ENCODE results near the gene GALNT10. TPM values are rescaled to one million over a fixed set of nuclear protein-coding genes. Genes with fewer than 3 reads are reported as not detected.

Gene GALNT10
- total and polyA plus RNA-seq, 10 of the 15 experiments (the other 5 are each of a cell fraction or from before 2014, with no cell fraction given) = 3.9 to 35.4 (median 15.5) TPM

GRCh38 chr5:154176181-154176580 lies 14.4 kb upstream of the GALNT10 start:
- H3K36me3 ChIP-seq (ENCODE audit: control insufficient read depth in 2 of 2, insufficient read depth in 2 of 2, low read length in 1 of 2) = no peaks in the 10 kb centered on the region
- FAIRE-seq (no peak), DNase-seq (ENCODE audit: low read depth, low spot score) (no peak), ATAC-seq (no peak)
- H3K4me3 ChIP-seq = no peak overlapping the region
- H3K4me2 ChIP-seq (ENCODE audit: control insufficient read depth, insufficient read depth) = no peak overlapping the region
- H4K20me1 ChIP-seq (ENCODE audit: control insufficient read depth, insufficient read depth) = no peaks in the 10 kb centered on the region
- RAD21 ChIA-PET (ENCODE audit: unreplicated experiment) = interaction anchor here (1.2 kb wide), 1 partner anchor 104 kb away, joined by 6 read pairs; no protein-coding TSS in a partner anchor
- H3K9me3 ChIP-seq (replicated peaks; ENCODE audit: control insufficient read depth, insufficient read depth, low read length) = no peaks in the 10 kb centered on the region
- POLR2A ChIA-PET = interaction anchor here (0.7 kb wide), 1 partner anchor 115 kb away, joined by 3 read pairs; no protein-coding TSS in a partner anchor
- CTCF ChIA-PET = interaction anchor here (1.0 to 1.6 kb wide), 4 partner anchors 17 to 202 kb away, joined by 3 to 7 read pairs (median 4); no protein-coding TSS in a partner anchor
- intact Hi-C loops (cut with micrococcal nuclease; ENCODE audit: unreplicated experiment) = no loop called here
- in situ Hi-C loops (cut with MboI) = no loop called here
- no peak overlapping the region for H3K27ac ChIP-seq (ENCODE audit: control insufficient read depth, insufficient read depth)
- BruUV-seq (replicated peaks) = no TSS peak
- SMC1A ChIA-PET (ENCODE audit: uncharacterized antibody, unreplicated experiment) = no interaction called here
- H3K79me2 ChIP-seq (ENCODE audit: control insufficient read depth, insufficient read depth, low read length) = no peaks in the 10 kb centered on the region
- H3K27me3 ChIP-seq (replicated peaks in 1 of 2; ENCODE audit: control insufficient read depth in 2 of 2, insufficient read depth in 2 of 2, low read length in 1 of 2) = no peaks in the 10 kb centered on the region; a peak in 1 of 4 replicates
- no peak overlapping the region for H3K9ac ChIP-seq (ENCODE audit: control insufficient read depth, insufficient read depth, low read length)
- no peaks in the 10 kb centered on the region for H3K4me1 ChIP-seq (ENCODE audit: control insufficient read depth, insufficient read depth, low read length)
- 47% methylated on average over 2 of the region's 2 CpGs for WGBS (ENCODE audit: insufficient coverage, insufficient replicate concordance, low lambda C conversion rate, missing lambda C conversion rate)
- no peak overlapping the region for H2AFZ ChIP-seq (ENCODE audit: control insufficient read depth, low read depth, low read length)
- no peak for TF ChIP-seq CUX1 (IDR thresholded peaks at IDR 0.05; ENCODE audit: insufficient replicate concordance, low read depth, low read length)
- TF ChIP-seq USF1 (IDR thresholded peaks at IDR 0.05; ENCODE audit: borderline replicate concordance, extremely low read length, insufficient read depth, low read depth, low read length) = no peak
- no peak for TF ChIP-seq ASH2L (IDR thresholded peaks at IDR 0.05; ENCODE audit: borderline replicate concordance, low read depth)
- no peak for TF ChIP-seq SIX5 (IDR thresholded peaks at IDR 0.05; ENCODE audit: low read depth, low read length, severe bottlenecking)
- TF ChIP-seq SRF (IDR thresholded peaks at IDR 0.05; ENCODE audit: low read depth in 2 of 2, low read length in 2 of 2) = no peak
- no peak for TF ChIP-seq NFYA (IDR thresholded peaks at IDR 0.05; ENCODE audit: borderline replicate concordance, low read depth, low read length)
- TF ChIP-seq USF2 (IDR thresholded peaks at IDR 0.05; ENCODE audit: borderline replicate concordance, low read depth, low read length) = no peak
- TF ChIP-seq DPF2 (IDR thresholded peaks at IDR 0.05) = no peak
- no peak for TF ChIP-seq BHLHE40 (IDR thresholded peaks at IDR 0.05; ENCODE audit: borderline replicate concordance in 1 of 2, low read depth in 2 of 2, low read length in 1 of 2)
- TF ChIP-seq RELB (IDR thresholded peaks at IDR 0.05; ENCODE audit: low read depth) = no peak
- TF ChIP-seq FOS (IDR thresholded peaks at IDR 0.05; ENCODE audit: borderline replicate concordance, extremely low read depth, insufficient read length) = no peak
- TF ChIP-seq SIN3A (IDR thresholded peaks at IDR 0.05; ENCODE audit: low read depth, low read length) = no peak
